Keratinocyte (primary cell): Measurements from ENCODE around the gene ERICH2.

Experiments used
- CTCF ChIP-seq, 3 experiments: IDR thresholded peaks in 1 of 3; conservative IDR thresholded peaks in 1 of 3; optimal IDR thresholded peaks in 1 of 3; 2 replicates in 2 of 3; 3 replicates in 1 of 3; pipeline versions ENCODE3 to v1.5.1; 2011; ENCODE audit warnings: low read length in 3 of 3, mild to moderate bottlenecking in 3 of 3, moderate library complexity in 2 of 3, control low read depth in 1 of 3, inconsistent platforms in 1 of 3; ENCODE audit not compliant: insufficient read depth in 2 of 3; ENCODE audit errors: extremely low read depth in 1 of 3
- EZH2 ChIP-seq: IDR thresholded peaks from one replicate; pipeline ENCODE4 v1.6.1; 2012; ENCODE audit warnings: inconsistent platforms, mild to moderate bottlenecking, low read length, moderate library complexity

DNA sequence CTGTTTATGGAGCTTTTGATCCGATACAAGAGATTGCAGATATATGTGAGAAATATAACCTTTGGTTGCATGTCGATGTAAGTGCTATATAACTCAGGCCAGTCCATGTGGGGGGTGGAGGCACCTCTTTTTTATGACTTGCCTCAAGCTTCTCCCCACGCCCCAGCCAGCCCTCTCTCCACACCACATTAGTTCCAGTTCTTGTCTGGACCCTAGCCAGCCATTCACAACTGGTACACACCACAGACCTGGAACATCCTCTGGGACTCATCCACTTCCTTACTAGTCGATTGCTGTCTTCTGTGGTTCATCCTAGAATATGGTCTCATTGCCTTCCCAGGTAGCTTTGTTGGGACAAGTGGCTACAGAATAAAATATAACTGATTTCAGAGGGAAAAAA is 77.5 kb downstream of the ERICH2 start:
- no peak for TF ChIP-seq CTCF (optimal IDR thresholded peaks at IDR 0.05 in 1 of 3, IDR thresholded peaks at IDR 0.05 in 1 of 3, conservative IDR thresholded peaks at IDR 0.05 in 1 of 3; ENCODE audit: extremely low read depth in 1 of 3, insufficient read depth in 2 of 3, low read length in 3 of 3)
- TF ChIP-seq EZH2: no peak
